Hematopoietic multipotent progenitor cell (in vitro differentiated cells): ENCODE measurements around the gene DDX3X. TPM values are rescaled to one million over a fixed set of nuclear protein-coding genes. Genes with fewer than 3 reads are reported as not detected.
"Not testable (repeated sequence)": the region's sequence is repeated elsewhere in the genome, so short reads cannot be mapped to it uniquely, and the experiment has no call there.

Source experiments
- DNase-seq, 3 donors: peaks; one replicate each; pipeline ENCODE4 v3.0.0-alpha.2; 2011 to 2015; ENCODE audit warnings: low read depth in 2 of 3, low spot score in 2 of 3
- total RNA-seq: library from RNA; depleted of rRNA; stranded (reverse); fragments of >200 nt; gene quantifications from one replicate; pipeline ENCODE4 v1.2.3, GENCODE V29; 2012

DDX3X gene
- total RNA-seq, 1 donor: 157 TPM

GRCh38 chrX:41352329-41352838 lies 18.4 kb downstream of the DDX3X start:
- DNase-seq: peak in 1 of 3 donors; percentile 36

GRCh38 chrX:41353985-41354384 lies 20.0 kb downstream of the DDX3X start:
- DNase-seq: peak in 1 of 3 donors; percentile 15

DNA sequence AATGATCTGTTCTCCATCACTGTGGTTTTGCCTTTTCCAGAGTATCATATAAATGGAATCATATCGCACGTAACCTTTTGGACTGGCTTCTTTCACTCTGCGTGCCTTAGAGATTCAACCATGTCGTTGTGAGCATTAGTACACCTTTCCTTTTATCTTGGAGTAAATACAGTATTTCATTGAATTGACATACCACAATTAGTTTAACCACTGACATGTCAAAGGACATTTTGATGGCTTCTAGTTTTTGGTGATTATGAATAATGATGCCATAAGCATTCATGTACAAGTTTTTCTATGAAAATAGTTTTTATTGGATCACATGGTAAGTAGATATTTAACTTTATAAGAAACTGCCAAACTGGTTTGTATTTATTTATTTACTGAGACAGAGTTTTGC lies 35.2 kb downstream of the DDX3X start:
- no peak for DNase-seq

GRCh38 chrX:41371575-41371974 lies 37.6 kb downstream of the DDX3X start:
- not testable (repeated sequence) for DNase-seq

- no peak for DNase-seq
These were observed 40.1 kb downstream of the DDX3X start for GRCh38 chrX:41373989-41374606.

DNA sequence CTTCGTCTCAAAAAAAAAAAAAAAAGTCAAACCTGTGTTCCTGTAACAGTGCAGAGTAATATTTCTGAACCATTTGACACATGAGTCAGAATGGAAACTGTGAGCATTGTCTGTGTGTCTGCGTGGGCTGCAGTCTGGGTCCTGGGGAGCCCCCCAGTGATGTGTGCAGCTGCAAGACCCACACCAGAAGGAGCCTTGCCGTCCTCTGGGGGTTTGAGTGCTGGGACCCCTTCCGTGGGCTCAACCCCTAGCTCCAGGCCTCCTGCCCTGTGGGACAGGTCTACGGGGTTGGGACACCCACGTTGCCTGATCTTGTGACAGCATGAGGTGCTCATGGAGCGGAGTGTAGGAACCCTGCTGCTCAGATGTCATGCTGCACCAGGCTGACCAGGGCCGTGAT lies 43.7 kb downstream of the DDX3X start:
- no peak for DNase-seq

GRCh38 chrX:41381685-41382084 lies 47.7 kb downstream of the DDX3X start:
- no peak for DNase-seq

GRCh38 chrX:41382714-41383645 lies 49.0 kb downstream of the DDX3X start:
- peak in 2 of 3 donors; percentile 0 to 22 for DNase-seq

DNA sequence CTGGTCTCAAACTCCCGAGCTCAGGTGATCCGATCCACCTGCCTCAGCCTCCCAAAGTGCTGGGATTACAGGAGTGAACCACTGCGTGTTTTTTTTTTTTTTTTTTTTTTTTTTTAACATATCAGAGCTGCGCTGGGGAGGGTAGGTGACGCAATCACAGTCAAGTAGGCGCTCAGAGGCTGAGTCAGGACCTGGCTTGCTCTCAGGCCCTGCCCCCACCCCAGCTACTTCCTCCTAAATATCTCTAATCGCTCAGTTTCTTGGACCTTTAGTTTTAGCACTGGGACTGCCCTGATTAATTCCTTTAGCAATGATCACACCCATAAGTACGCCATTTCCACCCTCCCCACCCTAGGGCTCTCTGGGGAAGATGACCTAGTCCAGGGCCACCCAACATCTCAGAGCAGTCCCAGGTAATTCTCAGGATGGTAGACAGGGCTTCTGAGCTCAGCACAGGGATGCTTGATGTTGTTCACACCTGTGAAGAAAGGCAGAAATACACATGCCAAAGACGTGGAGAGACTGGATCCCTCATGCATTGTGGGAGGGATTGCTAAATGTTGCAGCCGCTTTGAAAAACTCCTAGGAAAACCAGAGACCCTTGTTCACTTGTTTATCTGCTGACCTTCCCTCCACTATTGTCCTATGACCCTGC lies 50.2 kb downstream of the DDX3X start:
- peak in 2 of 3 donors; percentile 56 to 70 for DNase-seq

DNA sequence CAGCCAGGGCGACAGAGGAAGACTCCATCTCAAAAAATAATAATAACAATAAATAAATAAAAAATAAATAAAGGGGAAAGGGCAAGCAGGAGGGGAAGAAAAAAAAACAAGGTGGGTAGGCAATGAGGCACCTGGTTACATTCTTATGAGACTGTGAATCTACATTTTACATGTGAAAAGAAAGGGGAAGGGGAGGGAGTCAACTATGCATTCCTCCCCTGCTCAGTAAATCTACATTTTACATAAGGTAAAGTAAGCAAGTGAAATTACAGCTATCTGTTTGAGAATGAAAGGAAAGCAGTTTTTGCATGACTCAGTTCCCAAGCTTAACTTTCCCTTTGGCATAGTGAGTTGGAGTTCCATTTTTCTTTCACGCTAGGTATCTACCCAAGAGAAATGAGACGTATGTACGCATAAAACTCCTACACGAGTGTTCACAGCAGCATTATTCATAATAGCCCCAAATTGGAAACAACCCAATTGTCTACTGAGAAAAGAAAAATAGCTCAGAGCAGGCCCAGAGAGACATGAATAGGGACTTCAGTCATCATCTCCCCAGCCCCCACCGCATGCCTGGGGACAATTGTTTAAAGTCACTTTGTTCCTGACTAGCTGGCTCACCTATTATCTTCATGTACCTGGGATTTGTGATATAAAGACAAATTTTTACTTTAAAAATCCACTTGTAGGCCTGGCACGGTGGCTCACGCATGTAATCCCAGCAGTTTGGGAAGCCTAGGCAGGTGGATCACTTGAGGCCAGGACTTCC lies 52.4 kb downstream of the DDX3X start:
- DNase-seq: no peak

- no peak for DNase-seq
These were observed 54.6 kb downstream of the DDX3X start for GRCh38 chrX:41388543-41388942.

DNA sequence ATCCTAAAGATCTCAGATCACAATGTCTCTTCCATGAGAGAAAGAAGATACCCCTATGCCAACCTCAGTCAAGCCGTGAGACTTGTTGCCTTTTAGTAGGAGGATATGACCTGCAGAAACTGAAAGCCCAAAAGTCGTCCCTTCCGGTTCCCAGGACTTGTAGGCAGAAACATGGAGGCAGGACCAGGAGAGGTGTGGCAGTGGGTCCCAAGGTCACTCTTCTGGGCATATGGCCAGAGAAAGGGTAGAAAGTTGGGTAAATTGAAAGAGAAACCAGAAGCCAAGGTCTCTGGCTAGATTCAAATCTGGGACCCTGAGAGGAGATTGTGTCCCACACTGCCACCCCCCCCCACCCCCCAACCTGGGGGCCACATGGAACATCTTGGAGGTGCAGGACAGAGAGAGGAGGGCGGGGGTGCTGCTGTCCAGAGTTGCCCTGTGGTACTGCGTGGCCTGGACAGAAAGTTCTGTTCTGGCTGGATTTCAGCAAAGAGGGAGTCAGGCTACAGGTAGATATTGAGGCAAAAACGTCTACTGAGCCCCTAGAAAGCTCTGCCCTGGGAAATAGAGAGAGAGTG lies 55.4 kb downstream of the DDX3X start:
- no peak for DNase-seq

- DNase-seq: not testable (repeated sequence)
These were observed 56.6 kb downstream of the DDX3X start for GRCh38 chrX:41390576-41390975.

- no peak for DNase-seq
These were observed 57.6 kb downstream of the DDX3X start for GRCh38 chrX:41391606-41392005.

- no peak for DNase-seq
These were observed 60.3 kb downstream of the DDX3X start for GRCh38 chrX:41394293-41394692.

DNA sequence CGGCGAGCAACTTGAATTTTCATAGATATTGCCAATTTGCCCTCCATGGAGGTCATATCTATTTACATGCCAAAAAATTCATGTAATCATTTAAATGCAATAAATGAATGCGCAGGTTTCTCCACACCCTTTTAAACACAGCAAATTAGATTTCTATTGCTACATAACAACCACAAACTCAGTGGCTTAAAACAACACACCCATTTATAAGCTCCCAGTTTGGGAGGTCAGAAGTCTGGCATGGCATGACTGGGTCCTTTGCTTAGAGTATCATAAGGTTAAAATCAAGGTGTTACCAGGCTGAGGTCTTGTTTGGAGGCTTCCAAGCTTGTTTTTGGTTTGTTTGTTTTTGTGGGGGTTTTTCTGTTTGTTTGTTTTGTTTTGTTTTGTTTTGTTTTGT lies 63.3 kb downstream of the DDX3X start:
- DNase-seq: no peak

DNA sequence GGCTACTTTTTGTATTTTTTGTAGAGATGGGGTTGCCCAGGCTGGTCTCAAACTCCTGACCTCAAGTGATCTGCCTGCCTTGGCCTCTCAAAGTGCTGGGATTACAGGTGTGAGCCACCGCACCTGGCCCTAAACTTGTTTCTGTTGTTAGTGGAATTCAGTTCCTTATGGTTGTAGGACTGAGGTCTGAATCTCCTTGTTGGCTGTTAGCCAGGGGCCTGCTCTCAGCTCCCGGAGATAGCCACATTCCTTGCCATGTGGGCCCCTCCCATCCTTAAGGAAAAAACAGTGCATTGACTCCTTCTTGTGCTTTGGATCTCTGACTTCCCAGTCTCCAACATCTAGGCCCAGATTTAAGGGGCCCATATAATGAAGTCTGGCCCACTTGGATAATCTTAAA lies 63.8 kb downstream of the DDX3X start:
- DNase-seq: no peak

DNA sequence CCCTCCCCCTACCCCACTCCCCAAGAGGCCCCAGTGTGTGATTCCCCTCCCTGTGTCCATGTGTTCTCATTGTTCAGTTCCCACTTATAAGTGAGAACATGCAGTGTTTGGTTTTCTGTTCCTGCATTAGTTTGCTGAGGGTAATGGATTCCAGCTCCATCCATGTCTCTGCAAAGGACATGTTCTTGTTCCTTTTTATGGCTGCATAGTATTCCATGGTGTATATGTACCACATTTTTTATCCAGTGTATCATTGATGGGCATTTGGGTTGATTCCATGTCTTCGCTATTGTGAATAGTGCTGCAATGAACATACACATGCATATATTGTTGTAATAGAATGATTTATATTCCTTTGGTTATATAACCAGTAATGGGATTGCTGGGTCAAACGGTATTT lies 68.6 kb downstream of the DDX3X start:
- DNase-seq: not testable (repeated sequence)

GRCh38 chrX:41405551-41405950 lies 71.6 kb downstream of the DDX3X start:
- DNase-seq: no peak

- no peak for DNase-seq
These were observed 72.2 kb downstream of the DDX3X start for GRCh38 chrX:41406201-41406600.
